Mesenchymal stem cell (in vitro differentiated cells and primary cell): Measurements from ENCODE around the gene CAMTA1.

Source experiments
- DNase-seq: peaks from one replicate; pipeline ENCODE4 v3.0.0-alpha.2; 2013
- H2AFZ ChIP-seq: one replicate; pipeline ENCODE4 v1.6.1; 2013; ENCODE audit warnings: low read depth, mild to moderate bottlenecking, control low read depth, inconsistent platforms, low read length, moderate library complexity
- H2AK5ac ChIP-seq: 2 replicates; pipeline ENCODE4 v1.6.1; 2013; ENCODE audit warnings: low read length, moderate library complexity, mild to moderate bottlenecking, inconsistent platforms; ENCODE audit not compliant: severe bottlenecking
- H2BK120ac ChIP-seq: one replicate; pipeline ENCODE4 v1.6.1; 2013; ENCODE audit warnings: low read depth, mild to moderate bottlenecking, inconsistent platforms, low read length, moderate library complexity
- H2BK12ac ChIP-seq, 2 experiments: one replicate each; pipeline ENCODE4 v1.6.1; 2013; ENCODE audit warnings: inconsistent platforms in 2 of 2, low read length in 2 of 2, mild to moderate bottlenecking in 2 of 2, moderate library complexity in 2 of 2, control low read depth in 1 of 2
- H2BK15ac ChIP-seq: one replicate; pipeline ENCODE4 v1.6.1; 2013; ENCODE audit warnings: mild to moderate bottlenecking, low read depth, inconsistent platforms; ENCODE audit not compliant: poor library complexity, severe bottlenecking
- H2BK5ac ChIP-seq: 2 replicates; pipeline ENCODE4 v1.6.1; 2013; ENCODE audit warnings: low read depth, mild to moderate bottlenecking, low read length, control low read depth, inconsistent platforms; ENCODE audit not compliant: poor library complexity, severe bottlenecking
- H3K14ac ChIP-seq, 2 experiments: one replicate each; pipeline ENCODE4 v1.6.1; 2013; ENCODE audit warnings: inconsistent platforms in 2 of 2, low read length in 2 of 2, control low read depth in 1 of 2, mild to moderate bottlenecking in 1 of 2, moderate library complexity in 1 of 2
- H3K18ac ChIP-seq, 2 experiments: one replicate each; pipeline ENCODE4 v1.6.1; 2013; ENCODE audit warnings: inconsistent platforms in 2 of 2, low read length in 2 of 2, control low read depth in 1 of 2, low read depth in 1 of 2, mild to moderate bottlenecking in 1 of 2
- H3K23ac ChIP-seq, 2 experiments: one replicate each; pipeline ENCODE4 v1.6.1; 2013; ENCODE audit warnings: inconsistent platforms in 2 of 2, low read length in 2 of 2, mild to moderate bottlenecking in 2 of 2, moderate library complexity in 2 of 2, control low read depth in 1 of 2
- H3K27ac ChIP-seq: 2 replicates; pipeline ENCODE4 v1.5.1; 2013; ENCODE audit warnings: mild to moderate bottlenecking, moderate library complexity, low read length, control low read depth, inconsistent platforms; ENCODE audit not compliant: poor library complexity, severe bottlenecking
- H3K27me3 ChIP-seq, 2 experiments: 2 replicates each; pipeline versions ENCODE4 v1.6.1 to v1.7.0; 2013; ENCODE audit warnings: low read length in 2 of 2, mild to moderate bottlenecking in 2 of 2, moderate library complexity in 2 of 2, control low read depth in 1 of 2, inconsistent platforms in 1 of 2; ENCODE audit not compliant: control insufficient read depth in 1 of 2, insufficient read depth in 1 of 2
- H3K36me3 ChIP-seq, 2 experiments: 2 replicates each; pipeline versions ENCODE4 v1.6.1 to v1.7.0; 2013; ENCODE audit warnings: low read length in 2 of 2, control low read depth in 1 of 2, inconsistent platforms in 1 of 2, low read depth in 1 of 2, mild to moderate bottlenecking in 1 of 2; ENCODE audit not compliant: insufficient read depth in 2 of 2, control insufficient read depth in 1 of 2
- H3K4ac ChIP-seq, 2 experiments: one replicate each; pipeline ENCODE4 v1.6.1; 2013; ENCODE audit warnings: inconsistent platforms in 2 of 2, low read length in 2 of 2, mild to moderate bottlenecking in 2 of 2, moderate library complexity in 2 of 2, control low read depth in 1 of 2, low read depth in 1 of 2
- H3K4me1 ChIP-seq: 2 replicates; pipeline ENCODE4 v1.6.1; 2013; ENCODE audit warnings: low read depth, low read length, control low read depth; ENCODE audit not compliant: control insufficient read depth, insufficient read depth
- H3K4me2 ChIP-seq: 2 replicates; pipeline ENCODE4 v1.6.1; 2013; ENCODE audit warnings: low read length, mild to moderate bottlenecking, inconsistent platforms; ENCODE audit not compliant: poor library complexity, severe bottlenecking
- H3K4me3 ChIP-seq, 2 experiments: 2 replicates each; pipeline versions ENCODE4 v1.5.1 to v1.7.0; 2013; ENCODE audit warnings: low read length in 2 of 2, mild to moderate bottlenecking in 2 of 2, control low read depth in 1 of 2, low read depth in 1 of 2; ENCODE audit not compliant: insufficient read depth in 1 of 2
- H3K79me1 ChIP-seq: replicated peaks from 2 replicates; pipeline ENCODE4 v1.6.1; 2013; ENCODE audit warnings: mild to moderate bottlenecking, control low read depth, low read length, inconsistent platforms; ENCODE audit not compliant: poor library complexity, severe bottlenecking
- H3K9ac ChIP-seq: 2 replicates; pipeline ENCODE4 v1.7.0; 2013; ENCODE audit warnings: mild to moderate bottlenecking, low read length, moderate library complexity
- H3K9me3 ChIP-seq: 2 replicates; pipeline ENCODE4 v1.7.0; 2013; ENCODE audit warnings: mild to moderate bottlenecking, low read length; ENCODE audit not compliant: control insufficient read depth
- H4K8ac ChIP-seq: one replicate; pipeline ENCODE4 v1.6.1; 2013; ENCODE audit warnings: inconsistent platforms, mild to moderate bottlenecking, low read length, moderate library complexity
- H4K91ac ChIP-seq: one replicate; pipeline ENCODE4 v1.6.1; 2013; ENCODE audit warnings: mild to moderate bottlenecking, low read length, inconsistent platforms
- WGBS: methylation state at CpG from one replicate; pipeline ENCODE4 v1.1.7; 2013; ENCODE audit warnings: mixed read lengths; 5-methylcytosine and 5-hydroxymethylcytosine counted together

The CAMTA1 gene

DNA sequence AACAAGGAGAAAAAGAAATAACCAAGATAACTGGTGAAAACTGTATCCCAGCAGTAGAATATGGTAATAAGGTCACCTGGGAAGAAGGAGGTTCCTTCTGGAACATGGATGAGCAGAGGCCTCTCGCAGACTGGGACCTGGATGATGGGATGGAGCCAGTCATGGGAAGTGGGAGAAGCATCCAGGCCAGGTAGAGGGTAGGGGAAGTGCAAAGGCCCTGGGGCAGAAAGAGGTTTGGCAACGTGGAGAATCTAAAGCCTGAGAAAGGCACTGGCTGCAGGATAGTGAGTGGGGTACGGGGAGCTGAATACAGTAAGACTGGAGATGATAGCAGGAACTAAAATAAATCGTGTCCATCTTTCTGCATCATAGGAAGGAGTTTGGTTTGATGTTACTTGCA is 889.7 kb downstream of the CAMTA1 start:
- no peak overlapping the region for H3K27ac ChIP-seq
- H2BK120ac ChIP-seq = no peak overlapping the region
- H3K4me1 ChIP-seq = peaks cover 6% of the 10 kb centered on the region
- peaks cover 29 to 61% of the 10 kb centered on the region in 2 experiments for H3K27me3 ChIP-seq
- no peak overlapping the region for H3K4me2 ChIP-seq
- H3K18ac ChIP-seq = no peak overlapping the region
- H2AK5ac ChIP-seq = no peak overlapping the region
- no peak overlapping the region for H4K91ac ChIP-seq
- no peak overlapping the region for H3K23ac ChIP-seq
- H2BK5ac ChIP-seq = no peak overlapping the region
- no peak overlapping the region for H3K9ac ChIP-seq
- no peak overlapping the region for H3K4me3 ChIP-seq
- no peak overlapping the region for H3K14ac ChIP-seq
- no peaks in the 10 kb centered on the region for H3K79me1 ChIP-seq
- no peak overlapping the region for H3K4ac ChIP-seq
- H3K9me3 ChIP-seq = no peaks in the 10 kb centered on the region
- no peak overlapping the region for H2AFZ ChIP-seq
- no peak for DNase-seq
- H3K36me3 ChIP-seq = no peaks in the 10 kb centered on the region
- 64% methylated on average over 4 of the region's 4 CpGs for WGBS
- H4K8ac ChIP-seq = no peak overlapping the region
- no peak overlapping the region for H2BK15ac ChIP-seq
- H2BK12ac ChIP-seq = no peak overlapping the region

DNA sequence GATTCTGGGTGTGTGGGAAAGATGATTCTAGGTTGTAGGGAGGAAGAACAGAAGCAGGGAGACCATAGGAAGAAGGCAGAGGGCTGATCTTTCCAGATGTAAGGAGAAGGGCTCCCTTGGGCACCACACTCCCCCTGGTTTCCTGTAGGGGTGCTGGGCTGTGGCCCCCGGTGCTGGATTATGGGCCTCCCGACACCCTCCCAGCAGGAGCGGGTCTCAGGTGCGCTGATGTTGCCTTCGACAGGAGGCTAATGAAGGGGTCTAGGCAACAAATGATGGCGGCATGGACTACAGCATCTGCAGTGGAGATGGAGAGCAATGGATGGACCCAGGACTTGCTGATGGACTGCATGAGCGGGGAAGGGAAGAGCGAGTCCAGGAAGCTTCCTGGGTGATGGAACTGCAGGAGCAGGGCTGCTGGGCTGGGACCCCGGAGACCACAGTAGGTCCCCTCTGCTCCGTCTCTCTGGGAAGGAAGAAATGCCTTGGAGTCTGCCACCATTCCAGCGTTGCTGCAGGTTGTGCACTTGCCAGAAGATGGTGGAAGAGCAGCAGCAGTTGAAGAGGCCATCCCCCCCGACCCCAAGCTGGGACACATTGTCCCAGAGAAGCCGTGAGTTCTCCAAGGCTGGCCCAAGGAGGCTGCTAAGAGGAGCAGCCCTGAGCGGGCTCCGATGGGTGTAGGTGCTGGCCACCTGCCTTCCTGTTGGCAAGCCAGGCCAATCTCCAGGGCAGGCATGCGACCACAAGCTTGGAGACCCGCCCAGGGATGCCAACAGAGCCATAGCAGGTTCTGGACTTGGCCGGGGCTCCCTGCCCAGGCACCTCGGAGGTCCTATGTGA is 890.4 kb downstream of the CAMTA1 start:
- Histone ChIP-seq H3K4me1 (peaks cover 6% of the 10 kb centered on the region), H3K18ac (no peak overlapping the region), H2BK15ac (no peak overlapping the region), H4K91ac (no peak overlapping the region), H2AFZ (no peak overlapping the region), H3K23ac (no peak overlapping the region), H3K9ac (no peak overlapping the region), H2AK5ac (no peak overlapping the region), H3K14ac (no peak overlapping the region), H3K27me3 (peaks cover 29 to 57% of the 10 kb centered on the region in 2 experiments), H2BK12ac (no peak overlapping the region), H3K79me1 (no peaks in the 10 kb centered on the region), H2BK5ac (no peak overlapping the region), H3K9me3 (no peaks in the 10 kb centered on the region), H3K4me2 (no peak overlapping the region), H3K4me3 (no peak overlapping the region), H3K27ac (no peak overlapping the region), H2BK120ac (no peak overlapping the region), H3K4ac (no peak overlapping the region), H4K8ac (no peak overlapping the region), H3K36me3 (no peaks in the 10 kb centered on the region)
- 80% methylated on average over 19 of the region's 19 CpGs for WGBS
- DNase-seq = no peak

DNA sequence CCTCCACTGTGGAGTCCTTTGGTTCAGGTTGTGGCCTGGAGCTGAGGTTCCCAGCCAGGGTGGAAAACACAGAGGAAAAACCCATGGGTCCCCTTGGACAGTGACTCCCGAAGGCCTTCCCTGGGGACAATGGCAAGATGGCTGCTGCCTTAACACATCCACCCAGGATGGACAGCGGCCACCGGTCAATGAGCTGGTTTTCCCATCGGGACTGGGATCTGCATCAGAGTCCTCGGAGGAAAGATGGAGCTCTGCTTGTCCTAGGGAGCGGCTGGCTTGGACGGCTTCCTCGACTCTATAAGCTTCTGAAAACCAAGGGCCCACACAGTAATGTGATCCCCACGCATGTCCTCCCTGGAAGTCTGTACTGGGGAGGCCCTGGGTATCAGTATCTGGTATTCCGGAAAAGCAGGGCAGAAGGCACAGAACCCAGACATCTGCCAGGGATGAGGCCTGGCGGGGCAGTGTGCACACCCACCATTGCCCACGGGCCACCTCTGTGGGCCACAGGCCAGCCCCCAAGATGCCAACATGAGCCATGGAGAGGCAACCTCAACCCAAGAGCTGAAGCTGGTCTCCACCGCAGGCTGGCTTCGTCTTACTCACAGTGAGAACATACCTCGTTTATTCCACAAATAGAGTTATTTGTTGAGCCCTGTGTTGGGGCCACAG is 891.2 kb downstream of the CAMTA1 start:
- H3K36me3 ChIP-seq = no peaks in the 10 kb centered on the region
- WGBS = 84% methylated on average over 15 of the region's 15 CpGs
- no peaks in the 10 kb centered on the region for H3K9me3 ChIP-seq
- no peak overlapping the region for H4K91ac ChIP-seq
- no peak overlapping the region for H3K4me2 ChIP-seq
- H2BK5ac ChIP-seq = no peak overlapping the region
- H3K9ac ChIP-seq = no peak overlapping the region
- no peak overlapping the region for H3K4me3 ChIP-seq
- no peaks in the 10 kb centered on the region for H3K79me1 ChIP-seq
- no peak overlapping the region for H3K23ac ChIP-seq
- peaks cover 29 to 60% of the 10 kb centered on the region in 2 experiments for H3K27me3 ChIP-seq
- no peak overlapping the region for H2BK12ac ChIP-seq
- H3K27ac ChIP-seq = no peak overlapping the region
- no peak overlapping the region for H2BK120ac ChIP-seq
- peaks cover 6% of the 10 kb centered on the region for H3K4me1 ChIP-seq
- H4K8ac ChIP-seq = no peak overlapping the region
- no peak overlapping the region for H3K14ac ChIP-seq
- no peak overlapping the region for H3K18ac ChIP-seq
- H3K4ac ChIP-seq = no peak overlapping the region
- H2AFZ ChIP-seq = peak overlapping the region; percentile 3
- no peak overlapping the region for H2AK5ac ChIP-seq
- H2BK15ac ChIP-seq = no peak overlapping the region
- no peak for DNase-seq

GRCh38 chr1:7677111-7677510 is 891.9 kb downstream of the CAMTA1 start:
- Histone ChIP-seq H3K9ac (no peak overlapping the region), H2AK5ac (no peak overlapping the region), H2BK15ac (no peak overlapping the region), H2BK5ac (no peak overlapping the region), H3K18ac (no peak overlapping the region), H4K8ac (no peak overlapping the region), H3K27me3 (peaks cover 29 to 60% of the 10 kb centered on the region in 2 experiments), H4K91ac (no peak overlapping the region), H2BK12ac (no peak overlapping the region), H3K9me3 (no peaks in the 10 kb centered on the region), H3K4me2 (no peak overlapping the region), H2BK120ac (no peak overlapping the region), H3K36me3 (no peaks in the 10 kb centered on the region), H3K4me3 (no peak overlapping the region), H3K4ac (no peak overlapping the region), H3K23ac (no peak overlapping the region), H2AFZ (no peak overlapping the region), H3K4me1 (peaks cover 6% of the 10 kb centered on the region), H3K14ac (no peak overlapping the region), H3K79me1 (no peaks in the 10 kb centered on the region), H3K27ac (no peak overlapping the region)
- no peak for DNase-seq
- WGBS = 84% methylated on average over 7 of the region's 7 CpGs
